Measurements from ENCODE around the gene ZDHHC14.

DNA sequence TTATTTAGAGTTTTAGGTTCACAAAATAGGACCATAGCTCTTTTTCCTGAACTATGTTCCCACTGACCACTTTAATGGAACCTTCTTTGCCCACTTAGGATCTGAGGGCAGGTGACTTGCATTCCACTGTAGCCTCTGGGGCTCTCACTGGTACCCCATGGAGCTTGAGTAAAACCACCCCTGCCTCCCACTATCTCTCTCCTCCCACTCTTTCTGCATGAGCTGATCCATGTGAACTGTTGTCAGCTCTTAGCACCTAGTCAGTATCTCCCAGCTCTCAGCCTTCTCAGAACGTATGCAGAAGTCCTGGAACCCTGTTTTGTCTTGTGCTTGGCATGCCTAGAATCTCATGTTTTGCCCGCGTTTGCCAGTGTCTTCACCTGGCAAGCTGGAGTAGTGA lies 241.4 kb downstream of the ZDHHC14 start:
- TF ChIP-seq SUZ12 (IDR thresholded peaks at IDR 0.05; ENCODE audit: extremely low read depth, insufficient read depth, insufficient read length): no peak
- no peak for TF ChIP-seq YY1 (IDR thresholded peaks at IDR 0.05; ENCODE audit: insufficient read depth, insufficient read length)
- no peak for TF ChIP-seq ZNF274 (IDR thresholded peaks at IDR 0.05; ENCODE audit: low read depth, low read length)
